GM18951 (cell line): ENCODE data around the gene DIP2C.

Experiments used
- POLR2A ChIP-seq: IDR thresholded peaks from 4 replicates; pipeline ENCODE4 v1.6.1; 2011; ENCODE audit warnings: mild to moderate bottlenecking; ENCODE audit not compliant: insufficient read length, insufficient read depth; ENCODE audit errors: extremely low read depth
- in situ Hi-C: fragments of 300-500 bp; cut with MboI; formaldehyde crosslinking; loops from one replicate; pipeline ENCODE4 v1.12.0; 2022; ENCODE audit warnings: low sequenced_read_pairs, mixed read lengths, inconsistent platforms; ENCODE audit not compliant: unreplicated experiment

Gene DIP2C

GRCh38 chr10:689452-690371, at the start of gene DIP2C:
Gene DIP2C (minus strand): TSS chr10:689668. CDS start chr10:689578, 90 bp downstream.
- in situ Hi-C loops: no loop called here
- no peak for TF ChIP-seq POLR2A

DNA sequence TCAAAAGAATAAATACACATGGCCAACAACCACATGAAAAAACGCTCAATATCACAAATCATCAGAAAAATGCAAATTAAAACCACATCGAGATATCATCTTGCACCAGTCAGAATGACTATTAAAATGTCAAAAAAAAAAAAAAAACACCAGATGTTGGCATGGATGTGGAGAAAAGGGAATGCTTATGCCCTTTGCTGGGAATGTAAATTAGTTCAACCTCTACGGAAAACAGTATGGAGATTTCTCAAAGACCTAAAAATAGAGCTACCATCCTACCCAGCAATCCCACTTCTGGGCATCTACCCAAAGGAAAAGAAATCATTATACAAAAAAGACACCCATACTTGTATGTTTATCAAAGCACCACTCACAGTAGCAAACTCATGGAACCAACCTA, 45.0 kb upstream of the DIP2C start:
- in situ Hi-C loops: no loop called here
- no peak for TF ChIP-seq POLR2A

GRCh38 chr10:733086-733485, 43.6 kb upstream of the DIP2C start:
- no peak for TF ChIP-seq POLR2A
- in situ Hi-C loops: no loop called here

GRCh38 chr10:729213-729612, 39.7 kb upstream of the DIP2C start:
- in situ Hi-C loops: no loop called here
- no peak for TF ChIP-seq POLR2A

- in situ Hi-C loops: no loop called here
Measured at GRCh38 chr10:728603-729002, 39.1 kb upstream of the DIP2C start.

GRCh38 chr10:727162-727790, 37.8 kb upstream of the DIP2C start:
- TF ChIP-seq POLR2A: no peak
- in situ Hi-C loops: no loop called here

More at GRCh38 chr10:728603-729002, 39.1 kb upstream of the DIP2C start:
- no peak for TF ChIP-seq POLR2A

GRCh38 chr10:725786-726185, 36.3 kb upstream of the DIP2C start:
- in situ Hi-C loops: no loop called here
- TF ChIP-seq POLR2A: no peak

DNA sequence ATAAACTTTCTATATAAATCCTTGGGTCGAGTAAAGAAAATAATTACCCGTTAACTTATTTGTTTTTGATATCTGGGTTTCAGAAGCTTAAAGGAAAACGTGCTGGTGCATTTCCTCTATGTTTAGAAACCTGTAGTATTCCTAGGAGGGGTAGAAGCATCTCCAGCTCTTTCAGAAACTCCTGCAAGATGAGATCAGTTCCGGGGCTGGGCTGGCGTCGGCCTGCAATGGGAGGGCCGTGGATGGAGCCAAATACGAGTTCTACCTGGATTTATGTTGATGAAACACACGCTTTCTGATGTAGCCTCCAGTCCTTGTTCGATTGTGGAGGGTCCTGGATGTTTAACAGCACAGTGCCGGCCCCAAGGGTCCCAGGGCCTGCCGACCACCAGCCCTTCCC, 35.8 kb upstream of the DIP2C start:
- in situ Hi-C loops: no loop called here
- TF ChIP-seq POLR2A: no peak

GRCh38 chr10:723973-724372, 34.5 kb upstream of the DIP2C start:
- in situ Hi-C loops: no loop called here
- TF ChIP-seq POLR2A: no peak

- no peak for TF ChIP-seq POLR2A
- in situ Hi-C loops: no loop called here
Measured at GRCh38 chr10:722281-723060, 33.0 kb upstream of the DIP2C start.

DNA sequence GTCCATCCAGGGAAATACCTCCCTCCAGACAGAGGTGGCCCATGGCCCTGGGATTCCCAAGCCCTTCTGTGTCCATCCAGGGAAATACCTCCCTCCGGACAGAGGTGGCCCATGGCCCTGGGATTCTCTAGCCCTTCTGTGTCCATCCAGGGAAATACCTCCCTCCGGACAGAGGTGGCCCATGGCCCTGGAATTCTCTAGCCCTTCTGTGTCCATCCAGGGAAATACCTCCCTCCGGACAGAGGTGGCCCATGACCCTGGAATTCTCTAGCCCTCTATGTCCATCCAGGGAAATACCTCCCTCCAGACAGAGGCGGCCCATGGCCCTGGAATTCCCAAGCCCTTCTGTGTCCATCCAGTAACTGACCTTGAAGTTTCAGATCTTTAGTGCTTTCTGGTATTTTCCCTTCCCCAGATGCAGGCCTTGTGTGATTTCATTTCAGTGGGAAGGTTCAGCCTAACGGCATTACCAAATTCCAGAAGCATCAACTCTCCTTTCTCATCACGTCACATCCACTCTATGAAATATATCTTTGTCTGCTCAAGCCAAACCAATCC, 28.8 kb upstream of the DIP2C start:
- TF ChIP-seq POLR2A: no peak

DNA sequence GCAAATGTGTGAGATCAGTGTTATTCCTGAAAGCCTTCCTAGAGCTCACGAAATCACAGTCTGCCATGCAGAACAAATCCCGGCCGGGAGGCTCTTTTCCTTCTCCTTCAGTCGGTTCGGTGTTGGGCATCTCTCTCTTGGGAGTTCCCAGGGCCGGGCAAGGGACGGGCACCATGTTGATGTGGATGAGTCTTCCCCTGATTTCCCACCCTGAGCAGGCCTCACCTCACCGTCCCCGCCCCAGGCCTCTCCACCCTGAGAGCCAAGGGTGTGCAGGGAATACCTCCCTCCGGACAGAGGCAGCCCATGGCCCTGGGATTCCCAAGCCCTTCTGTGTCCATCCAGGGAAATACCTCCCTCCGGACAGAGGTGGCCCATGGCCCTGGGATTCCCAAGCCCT, 28.0 kb upstream of the DIP2C start:
- no peak for TF ChIP-seq POLR2A
- in situ Hi-C loops: no loop called here

More for the DNA sequence above, 28.8 kb upstream of the DIP2C start:
- in situ Hi-C loops: no loop called here

GRCh38 chr10:716821-717220, 27.4 kb upstream of the DIP2C start:
- in situ Hi-C loops: no loop called here
- no peak for TF ChIP-seq POLR2A
